ENCODE measurements around the gene NSD2. TPM values are rescaled to one million over a fixed set of nuclear protein-coding genes. Genes with fewer than 3 reads are reported as not detected.

NSD2 gene
- total and polyA plus RNA-seq, 5 donors from 2014 or later = 5.9 to 95.8 (median 7.3) TPM

GRCh38 chr4:1968686-1969295, 97.6 kb downstream of the NSD2 start:
- no peaks in the 10 kb centered on the region for H3K9me3 Mint-ChIP-seq
- no peak for ATAC-seq (ENCODE audit: low read depth in 2 of 2)
- Histone ChIP-seq H3K9me3 (ENCODE audit: control insufficient read depth in 2 of 2, low read length in 2 of 2) (no peaks in the 10 kb centered on the region), H3K4me3 (ENCODE audit: low read depth, low read length) (no peak overlapping the region), H3K4me1 (ENCODE audit: control insufficient read depth, insufficient read depth, low read length, poor library complexity, severe bottlenecking) (no peaks in the 10 kb centered on the region), H3K36me3 (ENCODE audit: control insufficient read depth, insufficient read depth, low read length) (peaks cover 49% of the 10 kb centered on the region), H3K27ac (ENCODE audit: insufficient read depth, low read length, poor library complexity, severe bottlenecking) (no peak overlapping the region), H3K27me3 (ENCODE audit: control insufficient read depth, insufficient read depth, low read length) (no peaks in the 10 kb centered on the region)
- no peaks in the 10 kb centered on the region for H3K27me3 Mint-ChIP-seq
- peaks cover 0 to 8% (median 0%) of the 10 kb centered on the region in 4 donors for H3K4me1 Mint-ChIP-seq
- H3K36me3 Mint-ChIP-seq = peaks cover 44% of the 10 kb centered on the region
- no peak overlapping the region for H3K4me3 Mint-ChIP-seq
- DNase-seq = no peak
- H3K27ac Mint-ChIP-seq = peak overlapping the region; percentile 1 to 58 (median 19)

GRCh38 chr4:1969928-1970723, 98.9 kb downstream of the NSD2 start:
- no peaks in the 10 kb centered on the region for H3K27me3 ChIP-seq (ENCODE audit: control insufficient read depth, insufficient read depth, low read length)
- no peak overlapping the region for H3K4me3 ChIP-seq (ENCODE audit: low read depth, low read length)
- Mint-ChIP-seq H3K36me3 (peaks cover 45% of the 10 kb centered on the region), H3K9me3 (no peaks in the 10 kb centered on the region), H3K4me3 (no peak overlapping the region), H3K4me1 (peaks cover 0 to 8% (median 0%) of the 10 kb centered on the region in 4 donors), H3K27ac (peak overlapping the region in 2 of 3 donors; percentile 50 to 83), H3K27me3 (no peaks in the 10 kb centered on the region)
- H3K36me3 ChIP-seq (ENCODE audit: control insufficient read depth, insufficient read depth, low read length) = peaks cover 48% of the 10 kb centered on the region
- H3K4me1 ChIP-seq (ENCODE audit: control insufficient read depth, insufficient read depth, low read length, poor library complexity, severe bottlenecking) = no peaks in the 10 kb centered on the region
- no peaks in the 10 kb centered on the region for H3K9me3 ChIP-seq (ENCODE audit: control insufficient read depth in 2 of 2, low read length in 2 of 2)
- H3K27ac ChIP-seq (ENCODE audit: insufficient read depth, low read length, poor library complexity, severe bottlenecking) = no peak overlapping the region
- no peak for ATAC-seq (ENCODE audit: low read depth in 2 of 2)
- no peak for DNase-seq

- H3K9me3 ChIP-seq (ENCODE audit: control insufficient read depth in 2 of 2, low read length in 2 of 2) = no peaks in the 10 kb centered on the region
- Mint-ChIP-seq H3K36me3 (peaks cover 37% of the 10 kb centered on the region), H3K9me3 (no peaks in the 10 kb centered on the region), H3K27me3 (no peaks in the 10 kb centered on the region), H3K4me3 (no peak overlapping the region), H3K27ac (peak overlapping the region in 2 of 3 donors; percentile 54 to 77), H3K4me1 (peaks cover 0 to 7% (median 0%) of the 10 kb centered on the region in 4 donors)
- peaks cover 56% of the 10 kb centered on the region for H3K36me3 ChIP-seq (ENCODE audit: control insufficient read depth, insufficient read depth, low read length)
- H3K27me3 ChIP-seq (ENCODE audit: control insufficient read depth, insufficient read depth, low read length) = no peaks in the 10 kb centered on the region
- H3K27ac ChIP-seq (ENCODE audit: insufficient read depth, low read length, poor library complexity, severe bottlenecking) = no peak overlapping the region
- H3K4me3 ChIP-seq (ENCODE audit: low read depth, low read length) = no peak overlapping the region
- H3K4me1 ChIP-seq (ENCODE audit: control insufficient read depth, insufficient read depth, low read length, poor library complexity, severe bottlenecking) = no peaks in the 10 kb centered on the region
- DNase-seq (no peak), ATAC-seq (ENCODE audit: low read depth in 2 of 2) (no peak)
Observed at GRCh38 chr4:1970926-1971325, 99.7 kb downstream of the NSD2 start.

GRCh38 chr4:1971456-1972200, 100.4 kb downstream of the NSD2 start:
- Histone ChIP-seq H3K36me3 (ENCODE audit: control insufficient read depth, insufficient read depth, low read length) (peaks cover 63% of the 10 kb centered on the region), H3K27ac (ENCODE audit: insufficient read depth, low read length, poor library complexity, severe bottlenecking) (no peak overlapping the region), H3K4me1 (ENCODE audit: control insufficient read depth, insufficient read depth, low read length, poor library complexity, severe bottlenecking) (no peaks in the 10 kb centered on the region), H3K9me3 (ENCODE audit: control insufficient read depth in 2 of 2, low read length in 2 of 2) (no peaks in the 10 kb centered on the region), H3K27me3 (ENCODE audit: control insufficient read depth, insufficient read depth, low read length) (no peaks in the 10 kb centered on the region), H3K4me3 (ENCODE audit: low read depth, low read length) (no peak overlapping the region)
- Mint-ChIP-seq H3K27me3 (no peaks in the 10 kb centered on the region), H3K27ac (peak overlapping the region in 2 of 3 donors; percentile 54 to 77), H3K9me3 (no peaks in the 10 kb centered on the region), H3K36me3 (peaks cover 40% of the 10 kb centered on the region), H3K4me1 (peaks cover 0 to 4% (median 0%) of the 10 kb centered on the region in 4 donors), H3K4me3 (no peak overlapping the region)
- DNase-seq (no peak), ATAC-seq (ENCODE audit: low read depth in 2 of 2) (no peak)

- Histone ChIP-seq H3K36me3 (ENCODE audit: control insufficient read depth, insufficient read depth, low read length) (peaks cover 70% of the 10 kb centered on the region), H3K27ac (ENCODE audit: insufficient read depth, low read length, poor library complexity, severe bottlenecking) (no peak overlapping the region), H3K4me1 (ENCODE audit: control insufficient read depth, insufficient read depth, low read length, poor library complexity, severe bottlenecking) (no peaks in the 10 kb centered on the region), H3K9me3 (ENCODE audit: control insufficient read depth in 2 of 2, low read length in 2 of 2) (no peaks in the 10 kb centered on the region), H3K27me3 (ENCODE audit: control insufficient read depth, insufficient read depth, low read length) (no peaks in the 10 kb centered on the region), H3K4me3 (ENCODE audit: low read depth, low read length) (no peak overlapping the region)
- Mint-ChIP-seq H3K27me3 (no peaks in the 10 kb centered on the region), H3K4me3 (no peak overlapping the region), H3K9me3 (no peaks in the 10 kb centered on the region), H3K4me1 (peaks cover 0 to 2% (median 0%) of the 10 kb centered on the region in 4 donors), H3K36me3 (peaks cover 40% of the 10 kb centered on the region), H3K27ac (no peak overlapping the region)
- DNase-seq (no peak), ATAC-seq (ENCODE audit: low read depth in 2 of 2) (no peak)
Observed at GRCh38 chr4:1972414-1972813, 101.2 kb downstream of the NSD2 start.

GRCh38 chr4:1973218-1973617, 102.0 kb downstream of the NSD2 start:
- H3K4me1 Mint-ChIP-seq = peaks cover 0 to 2% (median 0%) of the 10 kb centered on the region in 4 donors
- no peak overlapping the region for H3K4me3 Mint-ChIP-seq
- H3K9me3 ChIP-seq (ENCODE audit: control insufficient read depth in 2 of 2, low read length in 2 of 2) = no peaks in the 10 kb centered on the region
- no peak for ATAC-seq (ENCODE audit: low read depth in 2 of 2)
- no peaks in the 10 kb centered on the region for H3K9me3 Mint-ChIP-seq
- H3K4me3 ChIP-seq (ENCODE audit: low read depth, low read length) = no peak overlapping the region
- peaks cover 42% of the 10 kb centered on the region for H3K36me3 Mint-ChIP-seq
- H3K27ac ChIP-seq (ENCODE audit: insufficient read depth, low read length, poor library complexity, severe bottlenecking) = no peak overlapping the region
- H3K4me1 ChIP-seq (ENCODE audit: control insufficient read depth, insufficient read depth, low read length, poor library complexity, severe bottlenecking) = no peaks in the 10 kb centered on the region
- no peaks in the 10 kb centered on the region for H3K27me3 Mint-ChIP-seq
- H3K27me3 ChIP-seq (ENCODE audit: control insufficient read depth, insufficient read depth, low read length) = no peaks in the 10 kb centered on the region
- no peak for DNase-seq
- H3K27ac Mint-ChIP-seq = peak overlapping the region in 1 of 3 donors; percentile 70
- H3K36me3 ChIP-seq (ENCODE audit: control insufficient read depth, insufficient read depth, low read length) = peaks cover 76% of the 10 kb centered on the region

- Histone ChIP-seq H3K36me3 (ENCODE audit: control insufficient read depth, insufficient read depth, low read length) (peaks cover 76% of the 10 kb centered on the region), H3K27me3 (ENCODE audit: control insufficient read depth, insufficient read depth, low read length) (no peaks in the 10 kb centered on the region), H3K4me3 (ENCODE audit: low read depth, low read length) (no peak overlapping the region), H3K27ac (ENCODE audit: insufficient read depth, low read length, poor library complexity, severe bottlenecking) (no peak overlapping the region), H3K9me3 (ENCODE audit: control insufficient read depth in 2 of 2, low read length in 2 of 2) (no peaks in the 10 kb centered on the region), H3K4me1 (ENCODE audit: control insufficient read depth, insufficient read depth, low read length, poor library complexity, severe bottlenecking) (no peaks in the 10 kb centered on the region)
- Mint-ChIP-seq H3K4me1 (no peaks in the 10 kb centered on the region), H3K27me3 (no peaks in the 10 kb centered on the region), H3K9me3 (no peaks in the 10 kb centered on the region), H3K27ac (no peak overlapping the region), H3K4me3 (no peak overlapping the region), H3K36me3 (peaks cover 41% of the 10 kb centered on the region)
- DNase-seq (no peak), ATAC-seq (ENCODE audit: low read depth in 2 of 2) (no peak)
Observed at GRCh38 chr4:1973661-1974060, 102.5 kb downstream of the NSD2 start.

All from CD4-positive, CD25-positive, alpha-beta regulatory T cell (primary cell).